OCI-LY7 (cell line): ENCODE results near the gene COL6A5. TPM values are rescaled to one million over a fixed set of nuclear protein-coding genes. Genes with fewer than 3 reads are reported as not detected.

Source experiments
- BruUV-seq: library from RNA; stranded (reverse); fragments of 400-500 nt; replicated peaks from 2 replicates; lab custom pipeline; 2021; lab: Mats Ljungman, UMichigan
- CTCF ChIA-PET: fragments of 300-600 bp; sonication (Branson Sonifier 250); formaldehyde crosslinking; loops from one replicate; lab custom pipeline; 2022; ENCODE audit warnings: antibody characterized with exemption; ENCODE audit not compliant: unreplicated experiment; lab: Charles Lee
- POLR2A ChIA-PET: fragments of 300-600 bp; sonication (Branson Sonifier 250); formaldehyde crosslinking; loops from one replicate; lab custom pipeline; 2022; ENCODE audit warnings: antibody characterized with exemption; lab: Charles Lee
- DNase-seq: peaks from one replicate; pipeline ENCODE4 v3.0.0-alpha.2; 2015; ENCODE audit warnings: low spot score
- H2AFZ ChIP-seq: fragments of 200-600 bp; sonication (generic), shearing (Covaris generic); 2 replicates; pipeline ENCODE4 v1.6.1; 2014; ENCODE audit warnings: mild to moderate bottlenecking, antibody characterized with exemption, low read length, moderate library complexity
- H3K27ac ChIP-seq: fragments of 200-600 bp; sonication (generic); 2 replicates; pipeline ENCODE4 v1.5.1; 2014; ENCODE audit warnings: mixed run types, low read depth, mild to moderate bottlenecking, moderate library complexity, low read length, inconsistent platforms; ENCODE audit not compliant: poor library complexity, severe bottlenecking
- H3K36me3 ChIP-seq: fragments of 200-600 bp; sonication (generic); 2 replicates; pipeline ENCODE4 v1.6.1; 2014; ENCODE audit warnings: mild to moderate bottlenecking, antibody characterized with exemption, low read length, moderate library complexity, mixed read lengths; ENCODE audit not compliant: insufficient read depth
- H3K4me1 ChIP-seq: fragments of 200-600 bp; sonication (generic); 2 replicates; pipeline ENCODE4 v1.5.1; 2014; ENCODE audit warnings: mild to moderate bottlenecking, low read length; ENCODE audit not compliant: insufficient read depth, poor library complexity, severe bottlenecking
- H3K4me2 ChIP-seq: fragments of 200-600 bp; sonication (generic); 2 replicates; pipeline ENCODE4 v1.6.1; 2014; ENCODE audit warnings: mild to moderate bottlenecking, low read length
- H3K4me3 ChIP-seq: fragments of 200-600 bp; sonication (generic); 2 replicates; pipeline ENCODE4 v1.5.1; 2014; ENCODE audit warnings: mild to moderate bottlenecking, low read depth, low read length; ENCODE audit not compliant: poor library complexity, severe bottlenecking
- H3K79me2 ChIP-seq: fragments of 200-600 bp; sonication (generic); 2 replicates; pipeline ENCODE4 v1.6.1; 2016; ENCODE audit warnings: low read depth, mild to moderate bottlenecking, low read length, moderate library complexity, mixed read lengths; ENCODE audit not compliant: insufficient read depth
- H3K9me2 ChIP-seq: fragments of 200-600 bp; sonication (generic); 2 replicates; pipeline ENCODE4 v1.6.1; 2016; ENCODE audit warnings: mild to moderate bottlenecking, low read length, mixed read lengths; ENCODE audit not compliant: insufficient read depth
- H3K9me3 ChIP-seq: fragments of 200-600 bp; sonication (generic); 2 replicates; pipeline ENCODE4 v1.6.1; 2014; ENCODE audit warnings: mild to moderate bottlenecking, mixed run types, low read length, mixed read lengths
- H4K20me1 ChIP-seq: fragments of 200-600 bp; sonication (generic); 2 replicates; pipeline ENCODE4 v1.6.1; 2014; ENCODE audit warnings: mild to moderate bottlenecking, antibody characterized with exemption, low read length, moderate library complexity, mixed read lengths; ENCODE audit not compliant: insufficient read depth
- EZH2phosphoT487 ChIP-seq: fragments of 200-600 bp; sonication (generic); IDR thresholded peaks from 2 replicates; pipeline ENCODE4 v1.6.1; 2018; ENCODE audit warnings: low read depth, borderline replicate concordance, mild to moderate bottlenecking, mixed run types, antibody characterized with exemption, low read length, moderate library complexity, mixed read lengths
- intact Hi-C: fragments of 100-400 bp; cut with micrococcal nuclease; formaldehyde crosslinking; loops from one replicate; pipeline ENCODE4 v1.10.0; 2022; ENCODE audit not compliant: unreplicated experiment
- total RNA-seq, 2 experiments: library from RNA; depleted of rRNA in 1 of 2; stranded (reverse); fragments of >200 nt in 1 of 2; shearing (Covaris generic) in 1 of 2; gene quantifications; 2 replicates each; pipeline ENCODE4 v1.2.3, GENCODE V29; 2014 to 2022
- TF ChIP-seq, protein P1 (sequence below): fragments of 200-600 bp; sonication (generic); conservative IDR thresholded peaks from 2 replicates; pipeline ENCODE4 v1.5.1; 2014; ENCODE audit warnings: mild to moderate bottlenecking, antibody characterized with exemption, low read length, moderate library complexity, mixed read lengths

The COL6A5 gene
- total RNA-seq, 2 experiments from 2014 or later: not detected

DNA sequence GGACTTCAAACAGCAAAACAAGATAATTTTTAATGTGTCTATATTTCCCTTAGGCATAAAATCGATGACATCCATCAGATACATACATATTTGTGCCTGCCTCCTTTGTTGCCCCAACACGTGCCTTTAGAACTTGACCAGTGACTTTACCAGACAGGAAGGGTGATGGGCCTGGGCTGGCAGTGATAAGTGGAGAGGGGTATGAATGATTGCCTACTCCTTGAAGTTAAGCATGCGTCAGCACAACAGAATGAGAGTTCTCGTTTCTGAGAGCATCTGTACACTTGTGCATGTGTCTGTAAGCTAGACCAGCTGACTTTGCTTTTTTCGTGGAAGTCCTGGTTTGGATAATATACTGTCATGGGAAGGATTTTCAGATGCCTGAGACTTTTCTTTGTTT is 116.6 kb downstream of the COL6A5 start:
- TF ChIP-seq, protein P1, sequence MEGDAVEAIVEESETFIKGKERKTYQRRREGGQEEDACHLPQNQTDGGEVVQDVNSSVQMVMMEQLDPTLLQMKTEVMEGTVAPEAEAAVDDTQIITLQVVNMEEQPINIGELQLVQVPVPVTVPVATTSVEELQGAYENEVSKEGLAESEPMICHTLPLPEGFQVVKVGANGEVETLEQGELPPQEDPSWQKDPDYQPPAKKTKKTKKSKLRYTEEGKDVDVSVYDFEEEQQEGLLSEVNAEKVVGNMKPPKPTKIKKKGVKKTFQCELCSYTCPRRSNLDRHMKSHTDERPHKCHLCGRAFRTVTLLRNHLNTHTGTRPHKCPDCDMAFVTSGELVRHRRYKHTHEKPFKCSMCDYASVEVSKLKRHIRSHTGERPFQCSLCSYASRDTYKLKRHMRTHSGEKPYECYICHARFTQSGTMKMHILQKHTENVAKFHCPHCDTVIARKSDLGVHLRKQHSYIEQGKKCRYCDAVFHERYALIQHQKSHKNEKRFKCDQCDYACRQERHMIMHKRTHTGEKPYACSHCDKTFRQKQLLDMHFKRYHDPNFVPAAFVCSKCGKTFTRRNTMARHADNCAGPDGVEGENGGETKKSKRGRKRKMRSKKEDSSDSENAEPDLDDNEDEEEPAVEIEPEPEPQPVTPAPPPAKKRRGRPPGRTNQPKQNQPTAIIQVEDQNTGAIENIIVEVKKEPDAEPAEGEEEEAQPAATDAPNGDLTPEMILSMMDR: no peak
- TF ChIP-seq EZH2phosphoT487: no peak
- POLR2A ChIA-PET: no interaction called here
- intact Hi-C loops: no loop called here
- Histone ChIP-seq H3K4me2 (no peak overlapping the region), H3K9me2 (no peaks in the 10 kb centered on the region), H3K9me3 (no peaks in the 10 kb centered on the region), H3K4me1 (no peaks in the 10 kb centered on the region), H4K20me1 (no peaks in the 10 kb centered on the region), H3K36me3 (no peaks in the 10 kb centered on the region), H3K79me2 (no peaks in the 10 kb centered on the region), H3K4me3 (no peak overlapping the region), H3K27ac (no peak overlapping the region), H2AFZ (no peak overlapping the region)
- DNase-seq: no peak
- CTCF ChIA-PET: no interaction called here
- BruUV-seq: no TSS peak

DNA sequence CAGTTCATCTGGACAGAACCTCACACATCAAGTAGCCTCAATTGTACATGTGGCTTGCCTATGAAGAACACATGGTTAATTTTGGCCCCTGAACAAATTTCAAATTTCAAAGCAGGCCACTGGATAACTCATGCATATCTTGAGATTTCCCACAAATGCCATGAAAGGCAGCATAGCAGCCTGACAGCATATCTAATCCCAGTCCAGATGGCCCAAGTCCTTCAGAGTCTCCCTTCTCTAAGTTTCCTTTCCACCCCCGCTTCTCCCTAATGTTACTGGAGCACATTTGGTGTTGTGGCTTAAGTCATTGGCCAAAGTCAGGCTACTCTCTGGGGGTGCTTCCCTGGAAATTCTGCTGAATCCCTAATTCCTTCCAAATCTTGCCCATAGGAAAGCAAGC is 117.7 kb downstream of the COL6A5 start:
- ChIA-PET CTCF (interaction anchor here (0.6 kb wide), 1 partner anchor 76 kb away, joined by 3 read pairs; no protein-coding TSS in a partner anchor), POLR2A (no interaction called here)
- Histone ChIP-seq H2AFZ (no peak overlapping the region), H3K36me3 (no peaks in the 10 kb centered on the region), H3K27ac (no peak overlapping the region), H3K9me3 (no peaks in the 10 kb centered on the region), H3K4me3 (no peak overlapping the region), H3K9me2 (no peaks in the 10 kb centered on the region), H4K20me1 (no peaks in the 10 kb centered on the region), H3K4me1 (no peaks in the 10 kb centered on the region), H3K79me2 (no peaks in the 10 kb centered on the region), H3K4me2 (no peak overlapping the region)
- TF ChIP-seq EZH2phosphoT487: no peak
- TF ChIP-seq, protein P1: no peak
- no TSS peak for BruUV-seq
- DNase-seq: no peak
- intact Hi-C loops: no loop called here

DNA sequence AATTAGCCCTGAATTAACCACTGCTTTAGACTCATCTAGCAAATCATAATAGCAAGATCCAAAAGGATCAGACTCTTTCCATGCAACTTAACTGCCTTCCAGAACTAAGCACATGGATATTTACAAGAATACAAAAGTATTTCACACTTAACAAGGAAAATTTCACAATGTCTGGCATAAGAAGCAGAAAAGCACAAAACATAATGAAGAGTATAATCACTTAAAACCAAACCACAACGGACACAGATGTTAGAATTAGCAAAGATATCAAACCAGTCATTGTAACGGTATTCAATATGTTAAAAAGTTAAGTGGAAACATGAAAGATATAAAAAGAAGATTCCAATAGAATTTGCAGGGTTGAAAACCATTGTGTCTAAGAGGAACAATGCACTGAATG is 120.0 kb downstream of the COL6A5 start:
- Histone ChIP-seq H3K4me3 (no peak overlapping the region), H4K20me1 (no peaks in the 10 kb centered on the region), H2AFZ (no peak overlapping the region), H3K9me3 (no peaks in the 10 kb centered on the region), H3K4me1 (no peaks in the 10 kb centered on the region), H3K36me3 (no peaks in the 10 kb centered on the region), H3K27ac (no peak overlapping the region), H3K79me2 (no peaks in the 10 kb centered on the region), H3K9me2 (no peaks in the 10 kb centered on the region), H3K4me2 (no peak overlapping the region)
- POLR2A ChIA-PET: no interaction called here
- CTCF ChIA-PET: no interaction called here
- BruUV-seq: no TSS peak
- TF ChIP-seq EZH2phosphoT487: no peak
- TF ChIP-seq, protein P1: no peak
- intact Hi-C loops: no loop called here
- no peak for DNase-seq
